NCI-H1436 treated with DMSO at 0.1 percent for 48 hours (cell line): ENCODE measurements around the gene HTRA3.
"Not testable (repeated sequence)": the region's sequence is repeated elsewhere in the genome, so short reads cannot be mapped to it uniquely, and the experiment has no call there.

Experiments
- DNase-seq: peaks from one replicate; lab custom pipeline; 2025; lab: John Stamatoyannopoulos, UW

The HTRA3 gene

GRCh38 chr4:8344377-8344776 is 74.8 kb downstream of the HTRA3 start:
- no peak for DNase-seq

GRCh38 chr4:8345053-8345945 is 75.7 kb downstream of the HTRA3 start:
- DNase-seq: no peak

- no peak for DNase-seq
Observed at GRCh38 chr4:8345946-8346814, 76.6 kb downstream of the HTRA3 start.

GRCh38 chr4:8346838-8347605 is 77.5 kb downstream of the HTRA3 start:
- no peak for DNase-seq

GRCh38 chr4:8347660-8348059 is 78.1 kb downstream of the HTRA3 start:
- DNase-seq: no peak

GRCh38 chr4:8348071-8348470 is 78.5 kb downstream of the HTRA3 start:
- DNase-seq: no peak

GRCh38 chr4:8349236-8349635 is 79.7 kb downstream of the HTRA3 start:
- not testable (repeated sequence) for DNase-seq

GRCh38 chr4:8349664-8350236 is 80.2 kb downstream of the HTRA3 start:
- no peak for DNase-seq

GRCh38 chr4:8350352-8350751 is 80.8 kb downstream of the HTRA3 start:
- DNase-seq: no peak

GRCh38 chr4:8350841-8351461 is 81.4 kb downstream of the HTRA3 start:
- no peak for DNase-seq

GRCh38 chr4:8351931-8352367 is 82.4 kb downstream of the HTRA3 start:
- DNase-seq: no peak

- DNase-seq: no peak
Observed at GRCh38 chr4:8352368-8353157, 83.0 kb downstream of the HTRA3 start.

- no peak for DNase-seq
Observed at GRCh38 chr4:8353158-8353669, 83.7 kb downstream of the HTRA3 start.

- no peak for DNase-seq
Observed at GRCh38 chr4:8353912-8354453, 84.4 kb downstream of the HTRA3 start.

- DNase-seq: no peak
Observed at GRCh38 chr4:8355306-8355705, 85.8 kb downstream of the HTRA3 start.

- DNase-seq: no peak
Observed at GRCh38 chr4:8355864-8356565, 86.5 kb downstream of the HTRA3 start.
